HEK293T (cell line): Measurements from ENCODE around the gene WNT3A.

Experiments
- CTCF ChIA-PET: fragments of 350-600 bp; formaldehyde crosslinking; extraction: SDS; loops from one replicate; lab custom pipeline; 2021; ENCODE audit warnings: antibody characterized with exemption, inconsistent platforms; lab: Yijun Ruan, JAX
- POLR2A ChIA-PET: fragments of 350-600 bp; formaldehyde crosslinking; extraction: SDS; loops from one replicate; lab custom pipeline; 2020; ENCODE audit warnings: antibody characterized with exemption, inconsistent platforms; lab: Yijun Ruan, JAX
- DNase-seq: peaks from one replicate; pipeline ENCODE4 v3.0.0; 2012; ENCODE audit warnings: mixed read lengths; ENCODE audit errors: extremely low spot score
- ARNT ChIP-seq: fragments of 450-650 bp; IDR thresholded peaks from 2 replicates; pipeline ENCODE4 v1.6.1; 2017; ENCODE audit warnings: mild to moderate bottlenecking
- BHLHE40 ChIP-seq: fragments of 450-650 bp; IDR thresholded peaks from 2 replicates; pipeline ENCODE4 v1.6.1; 2016; ENCODE audit warnings: mild to moderate bottlenecking, moderate library complexity, borderline replicate concordance
- CTBP1 ChIP-seq: fragments of 450-650 bp; IDR thresholded peaks from 2 replicates; pipeline ENCODE4 v1.6.1; 2016; ENCODE audit warnings: borderline replicate concordance
- ELF4 ChIP-seq: fragments of 450-650 bp; IDR thresholded peaks from 2 replicates; pipeline ENCODE4 v1.6.1; 2017; ENCODE audit warnings: antibody characterized with exemption
- FOXA1 ChIP-seq: fragments of 450-650 bp; IDR thresholded peaks from 2 replicates; pipeline ENCODE4 v1.6.1; 2016; ENCODE audit warnings: mild to moderate bottlenecking
- FOXK2 ChIP-seq: fragments of 450-650 bp; IDR thresholded peaks from 2 replicates; pipeline ENCODE4 v1.6.1; 2016; ENCODE audit warnings: mild to moderate bottlenecking
- FOXM1 ChIP-seq: fragments of 450-650 bp; IDR thresholded peaks from 2 replicates; pipeline ENCODE4 v1.6.1; 2017; ENCODE audit warnings: mild to moderate bottlenecking, borderline replicate concordance
- HDGF ChIP-seq: fragments of 450-650 bp; IDR thresholded peaks from 2 replicates; pipeline ENCODE4 v1.6.1; 2017; ENCODE audit warnings: antibody characterized with exemption, borderline replicate concordance
- L3MBTL2 ChIP-seq: fragments of 450-650 bp; conservative IDR thresholded peaks from 2 replicates; pipeline ENCODE4 v1.6.1; 2016; ENCODE audit warnings: mild to moderate bottlenecking
- LEF1 ChIP-seq: fragments of 450-650 bp; IDR thresholded peaks from 2 replicates; pipeline ENCODE4 v1.6.1; 2017; ENCODE audit warnings: mild to moderate bottlenecking, borderline replicate concordance
- NFRKB ChIP-seq: fragments of 450-650 bp; IDR thresholded peaks from 2 replicates; pipeline ENCODE4 v1.6.1; 2016; ENCODE audit warnings: mild to moderate bottlenecking, moderate library complexity
- SP1 ChIP-seq: fragments of 450-650 bp; IDR thresholded peaks from 2 replicates; pipeline ENCODE4 v1.6.1; 2017
- SUZ12 ChIP-seq: fragments of 450-650 bp; IDR thresholded peaks from 2 replicates; pipeline ENCODE4 v1.6.1; 2016; ENCODE audit warnings: mild to moderate bottlenecking
- TARDBP ChIP-seq: fragments of 450-650 bp; IDR thresholded peaks from 2 replicates; pipeline ENCODE4 v1.6.1; 2016
- ZNF384 ChIP-seq: fragments of 450-650 bp; IDR thresholded peaks from 2 replicates; pipeline ENCODE4 v1.6.1; 2016
- TF ChIP-seq, protein P1 (sequence below): fragments of 450-650 bp; IDR thresholded peaks from 2 replicates; pipeline ENCODE4 v1.6.1; 2016

WNT3A gene

DNA sequence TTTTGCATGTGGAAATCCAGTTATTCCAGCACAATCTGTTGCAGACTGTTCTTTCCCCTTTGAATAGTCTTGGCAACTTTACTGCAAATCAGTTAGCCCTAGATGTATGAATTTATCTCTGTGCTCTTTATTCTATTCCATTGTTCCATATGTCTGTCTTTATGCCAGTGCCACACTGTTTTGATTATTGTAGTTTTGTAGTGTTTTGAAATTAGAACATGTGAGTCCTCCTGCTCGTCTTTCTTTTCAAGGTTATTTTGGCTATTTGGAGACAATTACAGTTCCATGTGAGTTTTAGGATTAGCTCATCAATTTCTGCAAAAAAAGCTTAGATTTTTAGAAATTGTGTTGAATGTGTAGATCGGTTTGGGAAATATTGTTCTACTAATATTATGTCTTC lies 26.6 kb downstream of the WNT3A start:
- ChIA-PET CTCF (no interaction called here), POLR2A (no interaction called here)
- DNase-seq, result no peak
- no peak for TF ChIP-seq ARNT
- no peak for TF ChIP-seq FOXK2
- no peak for TF ChIP-seq SP1
- TF ChIP-seq CTBP1, result no peak
- no peak for TF ChIP-seq NFRKB
- TF ChIP-seq ZNF384, result no peak
- TF ChIP-seq, protein P1, sequence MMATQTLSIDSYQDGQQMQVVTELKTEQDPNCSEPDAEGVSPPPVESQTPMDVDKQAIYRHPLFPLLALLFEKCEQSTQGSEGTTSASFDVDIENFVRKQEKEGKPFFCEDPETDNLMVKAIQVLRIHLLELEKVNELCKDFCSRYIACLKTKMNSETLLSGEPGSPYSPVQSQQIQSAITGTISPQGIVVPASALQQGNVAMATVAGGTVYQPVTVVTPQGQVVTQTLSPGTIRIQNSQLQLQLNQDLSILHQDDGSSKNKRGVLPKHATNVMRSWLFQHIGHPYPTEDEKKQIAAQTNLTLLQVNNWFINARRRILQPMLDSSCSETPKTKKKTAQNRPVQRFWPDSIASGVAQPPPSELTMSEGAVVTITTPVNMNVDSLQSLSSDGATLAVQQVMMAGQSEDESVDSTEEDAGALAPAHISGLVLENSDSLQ, result no peak
- no peak for TF ChIP-seq FOXM1
- TF ChIP-seq ELF4, result no peak
- TF ChIP-seq FOXA1, result no peak
- no peak for TF ChIP-seq SUZ12
- no peak for TF ChIP-seq BHLHE40
- TF ChIP-seq TARDBP, result no peak
- no peak for TF ChIP-seq HDGF
- no peak for TF ChIP-seq L3MBTL2
- no peak for TF ChIP-seq LEF1

DNA sequence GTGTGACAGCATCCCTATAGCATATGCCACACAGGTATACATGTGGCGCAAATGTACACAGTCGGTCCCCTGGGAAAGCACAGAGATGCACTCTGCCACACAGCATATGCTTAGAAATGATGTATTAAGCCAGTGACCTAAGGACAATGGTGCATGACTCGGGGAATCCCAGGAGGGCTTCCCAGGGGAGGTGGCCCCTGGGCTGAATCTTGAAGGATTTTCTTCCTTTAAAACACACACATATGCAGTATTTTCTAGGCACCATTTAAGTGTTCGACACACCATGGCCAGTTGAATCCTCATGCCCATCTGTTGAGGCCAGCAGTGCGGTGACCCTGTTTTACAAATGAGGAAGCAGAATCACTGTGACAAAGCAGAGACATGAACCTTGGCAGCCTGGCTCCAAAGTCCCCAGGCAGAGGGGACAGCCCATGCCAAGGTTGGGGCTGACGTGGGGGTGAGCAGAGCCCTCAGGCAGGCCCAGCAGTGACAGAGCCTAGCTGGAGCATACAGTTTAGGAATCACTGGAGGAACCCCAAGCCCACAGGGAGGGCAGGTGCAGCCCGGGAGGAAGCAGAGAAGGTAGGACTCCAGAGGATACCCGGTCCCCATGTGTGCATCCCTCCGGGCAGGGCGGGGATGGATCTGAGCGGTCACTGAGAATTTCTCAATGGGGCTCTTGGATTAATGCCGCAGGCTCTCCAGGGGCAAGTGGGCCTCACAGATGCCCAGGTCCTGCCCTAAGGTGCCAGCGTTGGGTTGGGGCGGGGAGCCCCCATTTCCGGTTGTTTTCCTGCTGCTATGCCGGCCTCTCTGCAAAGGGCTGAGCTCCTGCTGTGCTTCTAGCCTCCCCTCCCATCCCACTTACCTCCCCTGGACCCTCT lies 28.4 kb downstream of the WNT3A start:
- DNase-seq, result peak; percentile 5
- no peak for TF ChIP-seq ELF4
- TF ChIP-seq LEF1, result no peak
- no peak for TF ChIP-seq HDGF
- TF ChIP-seq SUZ12, result no peak
- no peak for TF ChIP-seq BHLHE40
- no peak for TF ChIP-seq ARNT
- TF ChIP-seq NFRKB, result no peak
- TF ChIP-seq FOXA1, result no peak
- TF ChIP-seq TARDBP, result no peak
- TF ChIP-seq, protein P1, result no peak
- no peak for TF ChIP-seq ZNF384
- no peak for TF ChIP-seq CTBP1
- TF ChIP-seq FOXM1, result no peak
- TF ChIP-seq FOXK2, result no peak
- no peak for TF ChIP-seq SP1
- TF ChIP-seq L3MBTL2, result no peak
- POLR2A ChIA-PET, result no interaction called here
- CTCF ChIA-PET, result interaction anchor here (0.6 kb wide), 1 partner anchor 554 kb away, joined by 3 read pairs; no protein-coding TSS in a partner anchor

DNA sequence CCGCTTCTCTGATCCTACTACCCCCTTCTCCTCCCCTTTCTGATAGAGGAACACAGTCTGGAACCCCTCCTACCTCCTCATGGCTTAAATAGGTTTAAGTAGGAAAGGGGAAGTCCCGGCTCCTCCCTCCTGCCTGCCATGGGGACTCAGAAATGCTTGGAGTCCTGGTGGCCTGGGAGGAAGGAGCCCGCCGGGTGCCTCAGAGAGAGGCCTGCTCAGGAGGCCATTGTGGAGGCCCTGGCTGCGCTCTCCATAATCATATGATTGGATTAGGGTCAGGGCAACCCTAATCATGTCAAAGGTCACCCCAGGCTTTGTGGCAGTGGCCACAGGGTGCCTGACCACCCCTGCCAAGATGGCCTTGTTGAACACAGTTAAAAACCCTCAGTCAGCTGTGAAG lies 29.0 kb downstream of the WNT3A start:
- peak; percentile 5 for DNase-seq
- TF ChIP-seq HDGF, result no peak
- TF ChIP-seq FOXA1, result no peak
- ChIA-PET CTCF (interaction anchor here (1.2 kb wide), 1 partner anchor 36 kb away, joined by 3 read pairs; no protein-coding TSS in a partner anchor), POLR2A (no interaction called here)

DNA sequence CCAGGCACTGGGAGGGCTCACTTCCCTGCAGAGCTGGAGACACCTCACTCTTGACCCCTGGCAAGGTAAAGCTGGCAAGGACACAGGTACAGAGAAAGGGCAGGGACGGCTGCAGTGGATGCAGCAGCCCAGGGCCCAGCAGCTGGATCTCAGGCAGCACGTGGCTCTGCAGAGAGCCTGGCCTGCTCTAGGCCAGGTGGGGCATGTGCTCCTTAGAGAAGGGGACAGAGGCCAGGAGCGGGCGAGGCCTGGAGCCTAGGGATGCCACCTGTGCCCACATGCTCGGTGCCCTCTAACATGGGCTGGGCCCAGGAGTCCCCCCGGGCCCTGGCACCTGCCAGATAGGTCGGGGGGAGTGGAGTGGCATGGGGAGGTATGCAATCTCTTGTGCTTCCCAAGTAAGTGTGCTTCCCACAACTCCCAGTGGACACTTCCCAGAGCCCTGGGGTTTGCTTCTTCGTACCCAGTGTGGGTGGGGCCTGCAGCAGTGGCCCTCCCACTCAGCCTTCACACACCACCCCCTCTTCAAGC lies 30.0 kb downstream of the WNT3A start:
- TF ChIP-seq LEF1 (no peak), ELF4 (no peak), FOXA1 (no peak), ARNT (no peak), ZNF384 (no peak), SUZ12 (no peak), HDGF (no peak), TARDBP (no peak), FOXK2 (no peak), FOXM1 (no peak), SP1 (no peak), NFRKB (no peak)
- TF ChIP-seq, protein P1, result no peak
- ChIA-PET CTCF (interaction anchor here (1.2 kb wide), 1 partner anchor 37 kb away, joined by 3 read pairs; no protein-coding TSS in a partner anchor), POLR2A (no interaction called here)
- peak; percentile 5 for DNase-seq

DNA sequence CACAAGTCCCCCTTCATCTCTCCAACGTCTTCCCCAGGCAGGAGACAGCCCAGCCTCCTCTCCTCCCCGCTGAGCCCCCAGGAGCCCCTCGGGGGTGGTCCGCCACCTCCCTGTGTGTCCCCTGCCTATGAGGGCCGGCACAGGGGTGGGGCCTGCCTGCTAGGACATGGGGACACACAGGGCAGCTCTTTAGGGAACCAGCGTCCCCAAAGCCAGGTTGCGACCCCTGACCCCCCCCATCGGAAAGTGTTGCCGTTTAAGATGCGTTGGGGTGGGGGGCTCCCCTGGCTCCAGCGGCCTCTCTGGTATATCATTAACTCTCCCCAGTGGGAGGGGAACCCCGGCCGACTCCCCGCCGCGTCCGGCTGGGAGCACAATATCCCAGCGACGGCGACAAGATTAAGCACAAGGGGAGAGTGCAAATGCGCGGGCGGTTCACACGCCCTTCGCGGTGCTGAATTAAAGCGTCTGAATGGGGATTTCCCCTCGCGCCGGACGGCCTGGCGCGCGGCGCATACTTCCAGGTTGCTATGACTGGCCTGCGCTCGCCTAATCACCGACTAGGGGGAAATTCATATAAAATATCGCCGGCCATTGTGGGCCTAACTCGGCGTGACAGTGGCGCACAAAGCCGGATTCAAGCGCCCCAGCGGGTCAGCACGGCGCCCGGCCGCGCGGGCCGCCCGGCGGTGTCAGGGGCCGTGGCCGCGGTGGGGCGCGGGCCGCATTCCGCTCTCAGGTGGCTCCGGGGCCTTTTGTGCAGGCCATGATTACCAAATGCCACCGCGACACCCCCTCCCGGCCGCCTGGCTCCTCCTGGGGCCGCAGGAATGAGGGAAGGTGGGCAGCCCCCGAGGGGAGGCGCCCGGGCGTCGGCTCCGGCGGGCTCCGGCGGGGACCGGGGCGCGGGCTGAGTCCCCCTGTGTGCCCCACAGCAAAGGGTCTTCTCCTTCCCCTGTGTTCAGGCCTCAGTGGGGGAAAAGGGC lies 30.9 kb downstream of the WNT3A start:
- TF ChIP-seq, protein P1, result no peak
- no peak for TF ChIP-seq ARNT
- TF ChIP-seq ZNF384, result no peak
- TF ChIP-seq TARDBP, result no peak
- no peak for TF ChIP-seq HDGF
- no peak for TF ChIP-seq SUZ12
- TF ChIP-seq LEF1, result no peak
- no peak for TF ChIP-seq FOXK2
- TF ChIP-seq NFRKB, result no peak
- no peak for TF ChIP-seq ELF4
- no peak for TF ChIP-seq L3MBTL2
- TF ChIP-seq FOXM1, result no peak
- TF ChIP-seq BHLHE40, result no peak
- ChIA-PET POLR2A (no interaction called here), CTCF (no interaction called here)
- DNase-seq, result peak; percentile 4
